IPS-20b (cell line): ENCODE measurements around the gene TNFRSF13B.
"Not testable (repeated sequence)": the region's sequence is repeated elsewhere in the genome, so short reads cannot be mapped to it uniquely, and the experiment has no call there.

Experiments
- H3K27ac ChIP-seq: one replicate; pipeline ENCODE4 v1.5.1; 2013; ENCODE audit warnings: low read length
- H3K27me3 ChIP-seq: 2 replicates; pipeline ENCODE4 v1.6.1; 2013; ENCODE audit warnings: mild to moderate bottlenecking, low read length, inconsistent platforms; ENCODE audit not compliant: insufficient read depth
- H3K36me3 ChIP-seq: 2 replicates; pipeline ENCODE4 v1.6.1; 2013; ENCODE audit warnings: low read depth, mild to moderate bottlenecking, inconsistent platforms, low read length, moderate library complexity; ENCODE audit not compliant: insufficient read depth
- H3K4me1 ChIP-seq: 2 replicates; pipeline ENCODE4 v1.6.1; 2013; ENCODE audit warnings: mild to moderate bottlenecking, control low read depth, inconsistent platforms, low read length, moderate library complexity; ENCODE audit not compliant: insufficient read depth
- H3K4me3 ChIP-seq: 2 replicates; pipeline ENCODE4 v1.5.1; 2013; ENCODE audit warnings: mild to moderate bottlenecking, low read length, inconsistent platforms
- H3K9ac ChIP-seq: 2 replicates; pipeline ENCODE4 v1.6.1; 2013; ENCODE audit warnings: low read depth, mild to moderate bottlenecking, inconsistent platforms, low read length, moderate library complexity
- H3K9me3 ChIP-seq: 2 replicates; pipeline ENCODE4 v1.6.1; 2013; ENCODE audit warnings: mild to moderate bottlenecking, low read depth, low read length, inconsistent platforms; ENCODE audit not compliant: insufficient read depth

TNFRSF13B gene

DNA sequence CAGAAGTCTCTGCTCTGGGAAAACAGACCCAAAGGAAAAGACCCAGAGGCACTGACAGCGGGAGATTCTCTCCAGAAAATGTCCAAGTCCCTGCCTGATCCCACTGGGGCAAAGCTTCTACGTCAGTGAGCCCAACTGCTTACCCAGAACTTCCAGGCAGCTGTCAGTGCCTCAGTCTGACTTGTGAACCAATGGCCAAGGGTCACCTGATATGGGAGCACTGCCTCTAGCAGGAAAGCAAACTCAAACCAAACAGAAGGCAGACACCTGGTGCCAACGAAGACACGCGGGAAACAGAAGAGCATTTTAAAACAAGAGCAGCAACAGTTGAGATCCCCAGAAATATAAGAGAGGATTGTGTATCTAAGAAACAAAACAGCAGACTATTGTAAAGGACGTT is 16.9 kb downstream of the TNFRSF13B start:
- not testable (repeated sequence) for H3K9ac ChIP-seq, H3K4me1 ChIP-seq, H3K36me3 ChIP-seq, H3K9me3 ChIP-seq, H3K27ac ChIP-seq, H3K27me3 ChIP-seq, H3K4me3 ChIP-seq

GRCh38 chr17:16954521-16954920 is 17.4 kb downstream of the TNFRSF13B start:
- Histone ChIP-seq H3K9me3 (peaks cover under 1% of the 10 kb centered on the region; the same call in 1 of the 2 replicates), H3K27ac (no peak overlapping the region), H3K4me1 (no peaks in the 10 kb centered on the region), H3K27me3 (no peaks in the 10 kb centered on the region), H3K9ac (no peak overlapping the region), H3K36me3 (no peaks in the 10 kb centered on the region), H3K4me3 (no peak overlapping the region)

GRCh38 chr17:16953841-16954240 is 18.1 kb downstream of the TNFRSF13B start:
- Histone ChIP-seq H3K9me3 (peaks cover 7% of the 10 kb centered on the region; the same call in 1 of the 2 replicates), H3K27me3 (no peaks in the 10 kb centered on the region), H3K27ac (no peak overlapping the region), H3K36me3 (no peaks in the 10 kb centered on the region), H3K4me1 (no peaks in the 10 kb centered on the region), H3K4me3 (no peak overlapping the region), H3K9ac (no peak overlapping the region)

DNA sequence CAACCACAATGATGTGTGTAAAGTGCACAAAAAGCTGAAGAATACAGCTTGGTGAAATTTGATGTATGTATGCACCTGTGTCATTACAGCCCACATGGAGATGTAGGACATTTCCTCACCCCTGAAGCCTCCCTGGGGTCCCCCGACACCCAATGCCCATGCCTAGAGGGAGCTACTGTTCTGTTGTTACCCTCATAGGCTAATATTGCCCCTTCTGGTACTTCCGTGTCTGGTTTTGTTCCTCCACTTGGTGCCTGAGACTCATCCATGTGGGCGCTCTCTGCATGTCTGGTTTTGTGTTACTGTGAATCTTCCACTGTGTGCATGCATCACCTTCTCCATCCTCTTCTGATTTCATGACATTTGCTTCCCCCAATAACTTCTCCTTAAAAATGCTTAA is 18.6 kb downstream of the TNFRSF13B start:
- H3K9me3 ChIP-seq, result peaks cover 12% of the 10 kb centered on the region
- H3K4me1 ChIP-seq, result no peaks in the 10 kb centered on the region
- H3K27me3 ChIP-seq, result no peaks in the 10 kb centered on the region
- H3K4me3 ChIP-seq, result no peak overlapping the region
- no peak overlapping the region for H3K27ac ChIP-seq
- no peak overlapping the region for H3K9ac ChIP-seq
- no peaks in the 10 kb centered on the region for H3K36me3 ChIP-seq

DNA sequence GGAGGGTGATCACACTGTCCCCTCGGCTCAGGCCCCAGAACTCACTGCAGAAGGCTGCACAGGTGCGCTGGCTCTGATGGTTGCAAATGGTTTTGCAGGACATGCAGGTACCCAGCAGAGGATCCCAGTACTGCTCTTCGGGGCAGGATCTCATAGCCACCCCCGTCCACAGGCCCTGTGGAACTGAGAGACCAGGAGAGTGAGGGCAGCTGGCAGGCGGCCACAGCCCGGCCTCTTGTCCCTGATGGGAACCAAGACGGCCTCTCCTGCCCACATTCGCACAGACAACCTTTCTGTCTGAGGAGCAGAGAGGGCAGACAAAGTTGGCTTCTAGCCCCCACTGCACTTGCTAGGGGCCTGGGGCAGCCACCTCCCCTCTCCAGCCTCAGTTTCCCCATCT is 19.5 kb downstream of the TNFRSF13B start:
- no peak overlapping the region for H3K27ac ChIP-seq
- no peaks in the 10 kb centered on the region for H3K36me3 ChIP-seq

GRCh38 chr17:16950488-16950887 is 21.4 kb downstream of the TNFRSF13B start:
- Histone ChIP-seq H3K9me3 (peaks cover 13% of the 10 kb centered on the region), H3K4me1 (peaks cover 6% of the 10 kb centered on the region), H3K4me3 (no peak overlapping the region), H3K27ac (no peak overlapping the region), H3K36me3 (no peaks in the 10 kb centered on the region), H3K27me3 (no peaks in the 10 kb centered on the region), H3K9ac (no peak overlapping the region)

More for the DNA sequence above, 19.5 kb downstream of the TNFRSF13B start:
- H3K27me3 ChIP-seq, result no peaks in the 10 kb centered on the region
- H3K9me3 ChIP-seq, result peaks cover 13% of the 10 kb centered on the region
- H3K4me1 ChIP-seq, result no peaks in the 10 kb centered on the region
- no peak overlapping the region for H3K9ac ChIP-seq
- no peak overlapping the region for H3K4me3 ChIP-seq

- Histone ChIP-seq H3K4me1 (peaks cover 9% of the 10 kb centered on the region), H3K4me3 (no peak overlapping the region), H3K36me3 (no peaks in the 10 kb centered on the region), H3K27me3 (no peaks in the 10 kb centered on the region), H3K9ac (no peak overlapping the region), H3K27ac (no peak overlapping the region), H3K9me3 (peaks cover 13% of the 10 kb centered on the region)
Measured at GRCh38 chr17:16948587-16949376, 23.1 kb downstream of the TNFRSF13B start.

GRCh38 chr17:16947470-16947869 is 24.4 kb downstream of the TNFRSF13B start:
- Histone ChIP-seq H3K27ac (no peak overlapping the region), H3K4me1 (peaks cover 9% of the 10 kb centered on the region), H3K27me3 (no peaks in the 10 kb centered on the region), H3K9ac (no peak overlapping the region), H3K4me3 (no peak overlapping the region), H3K36me3 (no peaks in the 10 kb centered on the region), H3K9me3 (peaks cover 13% of the 10 kb centered on the region)

GRCh38 chr17:16945663-16946218 is 26.2 kb downstream of the TNFRSF13B start:
- no peak overlapping the region for H3K4me3 ChIP-seq
- peaks cover 9% of the 10 kb centered on the region for H3K4me1 ChIP-seq
- peak overlapping the region; percentile 12; the same call in 1 of the 2 replicates for H3K9ac ChIP-seq
- no peak overlapping the region for H3K27ac ChIP-seq
- no peaks in the 10 kb centered on the region for H3K36me3 ChIP-seq
- H3K27me3 ChIP-seq, result no peaks in the 10 kb centered on the region
- peaks cover 13% of the 10 kb centered on the region for H3K9me3 ChIP-seq

DNA sequence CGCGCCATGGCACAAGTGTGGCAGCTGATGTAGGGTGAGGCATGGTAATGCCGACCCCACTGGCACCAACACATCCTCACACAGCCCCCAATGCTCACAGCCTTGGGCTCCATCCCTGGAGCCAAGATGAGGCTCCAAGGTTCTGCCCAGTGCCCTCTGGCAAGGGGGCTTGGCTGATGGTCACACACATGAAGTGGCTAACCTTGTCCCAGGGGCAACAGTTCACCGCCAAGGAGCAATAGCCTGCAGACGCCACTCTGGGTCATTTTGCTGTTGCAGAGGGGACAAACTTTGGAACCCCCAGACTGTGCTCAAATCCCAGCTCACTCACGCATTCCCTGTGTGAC is 26.8 kb downstream of the TNFRSF13B start:
- H3K36me3 ChIP-seq, result no peaks in the 10 kb centered on the region
- peaks cover 13% of the 10 kb centered on the region for H3K9me3 ChIP-seq
- peaks cover 14% of the 10 kb centered on the region for H3K4me1 ChIP-seq
- no peak overlapping the region for H3K27ac ChIP-seq
- H3K9ac ChIP-seq, result peak overlapping the region; percentile 12; the same call in 1 of the 2 replicates
- H3K27me3 ChIP-seq, result no peaks in the 10 kb centered on the region
- H3K4me3 ChIP-seq, result no peak overlapping the region

DNA sequence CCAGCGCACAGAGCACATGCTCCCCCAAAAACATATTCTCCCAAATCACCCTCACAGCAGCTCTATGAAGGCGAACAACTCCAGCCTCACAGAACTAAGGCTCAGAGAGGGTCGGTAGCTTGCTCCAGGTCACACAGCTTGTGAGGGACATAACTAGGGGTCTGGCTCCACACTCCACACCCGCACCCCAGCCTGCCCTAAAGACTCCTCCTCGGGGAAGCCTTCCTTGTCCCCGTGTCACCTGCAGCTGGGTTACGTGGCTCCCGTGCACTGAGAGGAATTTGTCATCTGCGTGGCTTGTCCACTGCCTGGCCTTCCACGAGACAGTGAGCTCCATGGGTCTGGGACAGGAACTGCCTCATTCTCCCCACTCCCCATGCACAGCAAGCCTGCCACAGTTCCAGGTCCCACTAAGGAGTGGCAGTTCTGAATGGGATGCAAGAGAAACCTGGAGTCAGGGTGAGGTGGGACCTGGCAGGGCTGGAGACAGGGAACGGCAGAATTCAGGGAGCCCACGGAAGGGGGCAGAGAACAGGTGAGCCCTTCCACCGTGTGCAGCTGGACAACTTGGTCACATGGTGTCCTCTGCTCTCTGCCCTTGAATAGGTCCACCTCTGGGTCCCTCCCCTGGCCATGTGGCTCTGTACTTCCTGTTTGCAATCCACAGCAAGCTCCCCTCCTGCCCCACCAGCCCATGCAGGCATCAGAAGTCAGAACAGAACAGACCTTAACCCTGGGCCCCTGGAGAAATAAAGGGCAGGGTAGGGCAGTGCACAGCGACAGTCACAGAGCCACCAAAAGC is 27.4 kb downstream of the TNFRSF13B start:
- peaks cover 14% of the 10 kb centered on the region for H3K4me1 ChIP-seq
- no peaks in the 10 kb centered on the region for H3K36me3 ChIP-seq
- H3K4me3 ChIP-seq, result no peak overlapping the region
- no peak overlapping the region for H3K9ac ChIP-seq
- H3K27ac ChIP-seq, result no peak overlapping the region
- H3K9me3 ChIP-seq, result peaks cover 13% of the 10 kb centered on the region
- H3K27me3 ChIP-seq, result no peaks in the 10 kb centered on the region
